Caco-2 (cell line): Measurements from ENCODE around the gene NT5M. TPM values are rescaled to one million over a fixed set of nuclear protein-coding genes. Genes with fewer than 3 reads are reported as not detected.

Source experiments
- BruUV-seq: library from RNA; stranded (reverse); fragments of 400-500 nt; replicated peaks from 2 replicates; lab custom pipeline; 2021; lab: Mats Ljungman, UMichigan
- CTCF ChIA-PET: fragments of 300-600 bp; sonication (Branson Sonifier 250); formaldehyde crosslinking; loops from one replicate; lab custom pipeline; 2022; ENCODE audit warnings: antibody characterized with exemption; lab: Charles Lee
- POLR2A ChIA-PET: fragments of 300-600 bp; sonication (Branson Sonifier 250); formaldehyde crosslinking; loops from one replicate; lab custom pipeline; 2022; ENCODE audit warnings: antibody characterized with exemption; lab: Charles Lee
- DNase-seq, 2 experiments: peaks; one replicate each; pipeline versions ENCODE4 v3.0.0 to v3.0.0-alpha.2; 2020 to 2022
- H3K27me3 ChIP-seq: replicated peaks from 2 replicates; pipeline ENCODE4 v1.6.0; 2011; ENCODE audit warnings: low read length; ENCODE audit not compliant: control insufficient read depth, insufficient read depth
- H3K36me3 ChIP-seq: 2 replicates; pipeline ENCODE4 v1.5.1; 2011; ENCODE audit warnings: low read length; ENCODE audit not compliant: control insufficient read depth, insufficient read depth
- H3K4me1 ChIP-seq: fragments of 250-450 bp; sonication (Bioruptor Pico); 2 replicates; pipeline ENCODE4 v1.5.1; 2020; ENCODE audit warnings: mild to moderate bottlenecking
- H3K4me3 ChIP-seq: 2 replicates; pipeline ENCODE4 v1.5.1; 2011; ENCODE audit warnings: low read depth, mild to moderate bottlenecking, control low read depth, low read length
- H3K9me3 ChIP-seq: fragments of 250-450 bp; sonication (Bioruptor Pico); 2 replicates; pipeline ENCODE4 v1.5.1; 2020; ENCODE audit warnings: mild to moderate bottlenecking, moderate library complexity
- H3K27ac Mint-ChIP-seq: one replicate; pipeline ENCODE4 v1.8.0; 2022; ENCODE audit warnings: mixed read lengths; ENCODE audit not compliant: unreplicated experiment
- H3K27me3 Mint-ChIP-seq: one replicate; pipeline ENCODE4 v1.8.0; 2022; ENCODE audit warnings: mixed read lengths; ENCODE audit not compliant: insufficient read depth, unreplicated experiment
- H3K36me3 Mint-ChIP-seq: one replicate; pipeline ENCODE4 v1.8.0; 2022; ENCODE audit warnings: mild to moderate bottlenecking, mixed read lengths; ENCODE audit not compliant: insufficient read depth, unreplicated experiment
- H3K4me1 Mint-ChIP-seq: one replicate; pipeline ENCODE4 v1.8.0; 2022; ENCODE audit warnings: low read depth, mixed read lengths; ENCODE audit not compliant: unreplicated experiment
- H3K4me3 Mint-ChIP-seq: one replicate; pipeline ENCODE4 v1.8.0; 2022; ENCODE audit warnings: mild to moderate bottlenecking, moderate library complexity, mixed read lengths; ENCODE audit not compliant: unreplicated experiment
- H3K9me3 Mint-ChIP-seq: one replicate; pipeline ENCODE4 v1.8.0; 2022; ENCODE audit warnings: mixed read lengths; ENCODE audit not compliant: unreplicated experiment
- intact Hi-C: fragments of 100-400 bp; cut with micrococcal nuclease; formaldehyde crosslinking; loops from one replicate; pipeline ENCODE4 v1.10.0; 2022; ENCODE audit not compliant: unreplicated experiment
- total RNA-seq: library from RNA; stranded (reverse); gene quantifications from 2 replicates; pipeline ENCODE4 v1.2.3, GENCODE V29; 2022
- TF ChIP-seq, protein P1 (sequence below), 2 experiments: fragments of 200-600 bp in 1 of 2; IDR thresholded peaks; 1 replicate in 1 of 2; 2 replicates in 1 of 2; pipeline versions ENCODE4 v1.5.1 to v1.8.0; 2011 to 2022; ENCODE audit warnings: antibody characterized with exemption in 1 of 2, control low read depth in 1 of 2, inconsistent platforms in 1 of 2, low read depth in 1 of 2, low read length in 1 of 2, mild to moderate bottlenecking in 1 of 2, moderate library complexity in 1 of 2; ENCODE audit not compliant: insufficient read depth in 1 of 2, severe bottlenecking in 1 of 2, unreplicated experiment in 1 of 2

NT5M gene
- total RNA-seq, 1 experiment from 2014 or later, result 1.3 TPM

DNA sequence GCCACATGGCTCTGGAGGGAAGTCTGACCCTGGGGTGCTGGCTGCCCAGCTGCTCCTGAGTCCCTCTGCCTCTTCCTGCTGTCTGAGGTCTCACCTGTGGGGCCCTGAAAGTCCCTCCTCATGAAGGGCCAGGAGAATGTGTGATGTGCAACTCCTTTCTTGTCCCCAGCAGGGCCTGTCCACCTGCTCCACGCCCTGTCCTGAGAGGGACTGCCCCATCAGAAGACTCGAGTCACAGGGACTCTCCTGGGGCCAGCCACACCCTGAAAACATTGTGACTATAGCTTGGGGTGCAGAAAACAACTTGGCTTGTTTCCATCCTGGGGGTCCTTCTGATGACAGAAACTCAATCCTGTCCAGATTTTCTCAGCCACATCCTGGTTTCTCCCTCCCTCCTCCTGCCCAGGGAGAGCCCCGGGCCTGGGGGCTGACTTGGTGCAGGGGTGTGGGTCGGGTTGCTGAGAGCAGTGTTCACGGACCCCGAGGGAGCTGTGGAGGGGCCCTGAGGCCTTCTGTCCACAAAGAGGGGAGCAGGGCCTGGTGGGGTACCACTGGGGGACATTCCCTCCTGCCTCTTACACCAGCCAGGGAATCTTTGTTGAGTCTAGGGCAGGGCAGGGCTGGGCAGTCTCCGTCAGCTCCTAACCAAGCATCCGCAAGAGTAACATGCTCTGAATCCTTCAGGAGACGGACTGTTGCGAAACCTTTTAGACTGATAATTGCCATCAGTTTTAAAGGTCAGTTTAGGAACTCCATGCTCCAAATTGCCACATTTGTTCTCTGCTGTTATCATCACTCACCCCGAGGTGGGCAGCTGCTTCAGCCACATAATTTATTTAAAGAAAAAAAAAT lies 45.9 kb downstream of the NT5M start:
- Mint-ChIP-seq H3K27me3 (no peaks in the 10 kb centered on the region), H3K27ac (no peak overlapping the region), H3K4me1 (no peaks in the 10 kb centered on the region), H3K36me3 (no peaks in the 10 kb centered on the region), H3K9me3 (no peaks in the 10 kb centered on the region), H3K4me3 (no peak overlapping the region)
- no peaks in the 10 kb centered on the region for H3K9me3 ChIP-seq
- H3K4me3 ChIP-seq, result no peak overlapping the region
- peaks cover 25% of the 10 kb centered on the region for H3K4me1 ChIP-seq
- H3K27me3 ChIP-seq, result no peaks in the 10 kb centered on the region
- no peaks in the 10 kb centered on the region for H3K36me3 ChIP-seq
- BruUV-seq, result no TSS peak
- TF ChIP-seq, protein P1, sequence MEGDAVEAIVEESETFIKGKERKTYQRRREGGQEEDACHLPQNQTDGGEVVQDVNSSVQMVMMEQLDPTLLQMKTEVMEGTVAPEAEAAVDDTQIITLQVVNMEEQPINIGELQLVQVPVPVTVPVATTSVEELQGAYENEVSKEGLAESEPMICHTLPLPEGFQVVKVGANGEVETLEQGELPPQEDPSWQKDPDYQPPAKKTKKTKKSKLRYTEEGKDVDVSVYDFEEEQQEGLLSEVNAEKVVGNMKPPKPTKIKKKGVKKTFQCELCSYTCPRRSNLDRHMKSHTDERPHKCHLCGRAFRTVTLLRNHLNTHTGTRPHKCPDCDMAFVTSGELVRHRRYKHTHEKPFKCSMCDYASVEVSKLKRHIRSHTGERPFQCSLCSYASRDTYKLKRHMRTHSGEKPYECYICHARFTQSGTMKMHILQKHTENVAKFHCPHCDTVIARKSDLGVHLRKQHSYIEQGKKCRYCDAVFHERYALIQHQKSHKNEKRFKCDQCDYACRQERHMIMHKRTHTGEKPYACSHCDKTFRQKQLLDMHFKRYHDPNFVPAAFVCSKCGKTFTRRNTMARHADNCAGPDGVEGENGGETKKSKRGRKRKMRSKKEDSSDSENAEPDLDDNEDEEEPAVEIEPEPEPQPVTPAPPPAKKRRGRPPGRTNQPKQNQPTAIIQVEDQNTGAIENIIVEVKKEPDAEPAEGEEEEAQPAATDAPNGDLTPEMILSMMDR (IDR thresholded peaks at IDR 0.05; ENCODE audit: insufficient read depth in 1 of 2, low read depth in 1 of 2, low read length in 1 of 2, severe bottlenecking in 1 of 2, unreplicated experiment in 1 of 2), result no peak
- ChIA-PET CTCF (interaction anchor here (1.6 kb wide), 1 partner anchor 147 kb away, joined by 9 read pairs; the partner anchor contains the start of gene RASD1), POLR2A (interaction anchor here (0.5 kb wide), 1 partner anchor 240 kb away, joined by 5 read pairs; no protein-coding TSS in a partner anchor)
- intact Hi-C loops, result no loop called here
- peak in 1 of 2 experiments; percentile 43 for DNase-seq

DNA sequence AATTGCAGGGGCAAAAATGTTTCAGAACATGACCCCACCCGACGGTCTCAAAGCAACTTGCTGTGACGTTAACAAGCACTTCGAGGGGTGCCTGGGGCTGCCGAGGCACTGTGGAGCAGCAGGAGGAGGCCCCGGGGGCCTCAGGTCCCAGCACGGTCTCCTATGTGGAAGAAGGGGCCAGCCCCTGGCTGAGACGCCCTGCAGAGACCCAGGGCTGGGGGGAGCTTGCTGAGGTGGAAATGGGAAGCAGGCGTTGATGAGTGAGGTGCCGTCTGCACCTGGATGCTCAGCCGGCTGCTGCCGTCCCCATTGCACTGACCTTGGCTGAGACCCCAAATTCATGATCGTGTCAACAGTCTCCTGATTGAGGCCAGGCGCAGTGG lies 46.5 kb downstream of the NT5M start:
- Histone ChIP-seq H3K36me3 (no peaks in the 10 kb centered on the region), H3K9me3 (no peaks in the 10 kb centered on the region), H3K27me3 (no peaks in the 10 kb centered on the region), H3K4me1 (peaks cover 25% of the 10 kb centered on the region), H3K4me3 (no peak overlapping the region)
- TF ChIP-seq, protein P1 (IDR thresholded peaks at IDR 0.05; ENCODE audit: insufficient read depth in 1 of 2, low read depth in 1 of 2, low read length in 1 of 2, severe bottlenecking in 1 of 2, unreplicated experiment in 1 of 2), result no peak
- Mint-ChIP-seq H3K4me3 (no peak overlapping the region), H3K27ac (peak overlapping the region; percentile 30), H3K36me3 (no peaks in the 10 kb centered on the region), H3K9me3 (no peaks in the 10 kb centered on the region), H3K27me3 (no peaks in the 10 kb centered on the region), H3K4me1 (no peaks in the 10 kb centered on the region)
- no peak for DNase-seq
- CTCF ChIA-PET, result interaction anchor here (1.6 kb wide), 1 partner anchor 147 kb away, joined by 9 read pairs; the partner anchor contains the start of gene RASD1
- POLR2A ChIA-PET, result interaction anchor here (0.9 kb wide), 1 partner anchor 147 kb away, joined by 4 read pairs; the partner anchor contains the start of gene RASD1
- intact Hi-C loops, result no loop called here
- no TSS peak for BruUV-seq

DNA sequence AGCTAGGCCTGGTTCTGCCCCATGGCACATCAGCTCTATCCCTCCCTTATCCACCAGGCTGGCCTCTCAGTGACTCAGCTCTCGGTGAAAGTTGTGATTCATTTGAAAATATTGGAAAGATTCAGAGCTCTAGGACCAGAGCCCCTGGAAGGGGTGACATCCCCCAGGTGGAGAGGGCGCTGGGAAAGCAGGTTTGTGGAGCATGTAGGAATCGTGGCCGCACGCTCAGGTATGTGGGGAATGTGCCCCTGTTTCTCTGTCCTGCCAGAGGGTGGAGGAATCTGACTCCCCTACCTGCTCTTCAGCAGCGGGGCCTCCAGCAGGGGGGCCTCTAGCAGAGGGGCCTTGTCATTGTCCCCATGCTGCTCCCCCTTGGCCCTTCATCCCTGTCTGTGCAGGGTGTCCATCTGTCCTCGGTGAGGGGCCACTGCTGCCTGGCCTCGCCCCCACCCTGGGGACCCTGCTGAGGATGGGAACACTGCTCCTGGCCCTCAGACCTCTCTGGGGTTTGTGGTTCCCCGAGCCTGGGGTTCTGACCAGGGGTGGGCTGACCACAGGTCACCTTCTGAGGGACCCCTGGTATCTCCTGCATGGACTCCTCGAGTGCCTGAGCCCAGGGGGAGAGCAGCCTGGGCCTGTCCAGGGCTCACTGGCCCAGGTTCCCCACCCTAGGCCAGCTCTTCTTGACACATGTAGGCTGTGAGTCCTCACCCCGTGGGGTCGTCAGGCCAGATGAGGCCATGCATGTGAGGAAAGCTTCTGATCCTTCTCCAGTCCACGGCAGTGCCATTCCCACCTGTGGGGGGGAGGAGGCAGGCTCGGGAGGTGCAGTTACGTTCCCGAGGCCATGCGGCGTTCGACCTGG lies 47.5 kb downstream of the NT5M start:
- peak; percentile 53 to 77 for DNase-seq
- ChIA-PET CTCF (interaction anchor here (0.5 to 1.6 kb wide), 3 partner anchors 145 to 202 kb away, joined by 6 to 9 read pairs (median 9); partner anchors contain the start of gene RASD1), POLR2A (interaction anchor here (0.9 kb wide), 1 partner anchor 146 kb away, joined by 4 read pairs; the partner anchor contains the start of gene RASD1)
- no TSS peak for BruUV-seq
- Mint-ChIP-seq H3K36me3 (no peaks in the 10 kb centered on the region), H3K27ac (peak overlapping the region; percentile 30), H3K9me3 (no peaks in the 10 kb centered on the region), H3K4me1 (no peaks in the 10 kb centered on the region), H3K4me3 (no peak overlapping the region), H3K27me3 (no peaks in the 10 kb centered on the region)
- Histone ChIP-seq H3K36me3 (no peaks in the 10 kb centered on the region), H3K9me3 (no peaks in the 10 kb centered on the region), H3K4me1 (peaks cover 30% of the 10 kb centered on the region), H3K27me3 (no peaks in the 10 kb centered on the region), H3K4me3 (no peak overlapping the region)
- intact Hi-C loops, result no loop called here
- TF ChIP-seq, protein P1 (IDR thresholded peaks at IDR 0.05; ENCODE audit: insufficient read depth in 1 of 2, low read depth in 1 of 2, low read length in 1 of 2, severe bottlenecking in 1 of 2, unreplicated experiment in 1 of 2), result no peak
